Fibroblast of lung (primary cell): ENCODE measurements around the gene CDS2. TPM values are rescaled to one million over a fixed set of nuclear protein-coding genes. Genes with fewer than 3 reads are reported as not detected.
"Not testable (repeated sequence)": the region's sequence is repeated elsewhere in the genome, so short reads cannot be mapped to it uniquely, and the experiment has no call there.

ENCODE experiments used
- DNase-seq, 2 donors: peaks; one replicate each; pipeline versions ENCODE4 v3.0.0 to v3.0.0-alpha.2; 2010; ENCODE audit warnings: low read depth in 2 of 2
- H2AFZ ChIP-seq: 2 replicates; pipeline ENCODE4 v1.5.1; 2012; ENCODE audit warnings: low read length, control low read depth, inconsistent platforms
- H3K27ac ChIP-seq: 2 replicates; pipeline ENCODE4 v1.5.1; 2011; ENCODE audit warnings: low read length, control low read depth; ENCODE audit not compliant: insufficient read depth
- H3K27me3 ChIP-seq: 2 replicates; pipeline ENCODE4 v1.5.1; 2011; ENCODE audit warnings: mild to moderate bottlenecking, low read length; ENCODE audit not compliant: control insufficient read depth, insufficient read depth
- H3K36me3 ChIP-seq: 2 replicates; pipeline ENCODE4 v1.5.1; 2011; ENCODE audit warnings: low read length; ENCODE audit not compliant: control insufficient read depth, insufficient read depth
- H3K4me1 ChIP-seq: 2 replicates; pipeline ENCODE4 v1.5.1; 2011; ENCODE audit warnings: low read length; ENCODE audit not compliant: control insufficient read depth, insufficient read depth; ENCODE audit errors: extremely low read depth
- H3K4me2 ChIP-seq: 2 replicates; pipeline ENCODE4 v1.5.1; 2011; ENCODE audit warnings: low read length, control low read depth; ENCODE audit not compliant: insufficient read depth; ENCODE audit errors: extremely low read depth
- H3K4me3 ChIP-seq, 4 experiments: fragments of 200-600 bp in 1 of 4; sonication (generic) in 1 of 4; replicated peaks in 1 of 4; 2 replicates each; pipeline ENCODE4 v1.5.1; 2011 to 2016; ENCODE audit warnings: low read length in 4 of 4, low read depth in 3 of 4, mild to moderate bottlenecking in 3 of 4, control low read depth in 2 of 4, inconsistent platforms in 1 of 4, mixed read lengths in 1 of 4; ENCODE audit not compliant: insufficient read depth in 1 of 4; ENCODE audit errors: control extremely low read depth in 1 of 4
- H3K79me2 ChIP-seq: 2 replicates; pipeline ENCODE4 v1.5.1; 2012; ENCODE audit warnings: mild to moderate bottlenecking, low read length, inconsistent platforms; ENCODE audit not compliant: control insufficient read depth, insufficient read depth
- H3K9ac ChIP-seq: 2 replicates; pipeline ENCODE4 v1.5.1; 2011; ENCODE audit warnings: mild to moderate bottlenecking, low read length, control low read depth; ENCODE audit not compliant: insufficient read depth
- H3K9me3 ChIP-seq: 2 replicates; pipeline ENCODE4 v1.5.1; 2012; ENCODE audit warnings: low read depth, low read length; ENCODE audit not compliant: control insufficient read depth, insufficient read depth
- H4K20me1 ChIP-seq: 2 replicates; pipeline ENCODE4 v1.5.1; 2011; ENCODE audit warnings: low read length; ENCODE audit not compliant: control insufficient read depth, insufficient read depth; ENCODE audit errors: extremely low read depth
- EZH2 ChIP-seq: IDR thresholded peaks from 2 replicates; pipeline ENCODE4 v1.5.1; 2012; ENCODE audit warnings: low read length, control low read depth, mild to moderate bottlenecking; ENCODE audit errors: missing control alignments
- polyA plus RNA-seq, 2 donors: library from polyadenylated mRNA; depleted of rRNA in 1 of 2; stranded (reverse) in 1 of 2; unstranded in 1 of 2; fragments of >200 nt; gene quantifications; 2 replicates each; pipeline ENCODE4 v1.2.1, GENCODE V29; 2011 to 2012; ENCODE audit warnings: missing spikeins in 1 of 2
- total RNA-seq: library from RNA; depleted of rRNA; stranded (reverse); fragments of >200 nt; gene quantifications from 2 replicates; pipeline ENCODE4 v1.2.1, GENCODE V29; 2014
- TF ChIP-seq, protein P1 (sequence below), 2 donors: IDR thresholded peaks in 1 of 2; conservative IDR thresholded peaks in 1 of 2; 1 replicate in 1 of 2; 2 replicates in 1 of 2; pipeline ENCODE4 v1.5.1; 2011 to 2012; ENCODE audit warnings: low read length in 2 of 2, control low read depth in 1 of 2, inconsistent platforms in 1 of 2, low read depth in 1 of 2, mild to moderate bottlenecking in 1 of 2

CDS2 gene
- total and polyA plus RNA-seq, 2 donors (not counting 1 experiment from before 2014, with no cell fraction given), result 32.7 to 59.7 TPM

DNA sequence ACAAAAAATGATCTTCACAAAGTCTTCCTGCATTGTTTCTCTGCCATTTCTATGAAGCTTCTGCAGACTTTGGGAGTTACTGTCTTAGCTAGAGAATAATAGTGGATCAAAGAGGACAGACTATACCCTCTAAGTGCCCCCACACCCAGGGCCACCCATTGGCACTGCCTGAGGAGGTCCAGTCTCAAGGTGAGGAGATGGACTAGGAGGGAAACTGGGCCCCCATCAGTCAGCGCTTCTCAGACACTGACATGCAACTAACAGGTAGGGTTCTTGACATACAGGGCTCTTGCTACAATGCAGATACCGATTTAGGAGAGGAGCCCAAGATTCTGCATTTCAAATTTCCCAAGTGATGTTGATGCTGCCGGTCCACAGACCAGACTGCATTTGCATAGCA, 31.4 kb upstream of the CDS2 start:
- no peak overlapping the region for H3K4me2 ChIP-seq
- no peak for TF ChIP-seq EZH2
- TF ChIP-seq, protein P1, sequence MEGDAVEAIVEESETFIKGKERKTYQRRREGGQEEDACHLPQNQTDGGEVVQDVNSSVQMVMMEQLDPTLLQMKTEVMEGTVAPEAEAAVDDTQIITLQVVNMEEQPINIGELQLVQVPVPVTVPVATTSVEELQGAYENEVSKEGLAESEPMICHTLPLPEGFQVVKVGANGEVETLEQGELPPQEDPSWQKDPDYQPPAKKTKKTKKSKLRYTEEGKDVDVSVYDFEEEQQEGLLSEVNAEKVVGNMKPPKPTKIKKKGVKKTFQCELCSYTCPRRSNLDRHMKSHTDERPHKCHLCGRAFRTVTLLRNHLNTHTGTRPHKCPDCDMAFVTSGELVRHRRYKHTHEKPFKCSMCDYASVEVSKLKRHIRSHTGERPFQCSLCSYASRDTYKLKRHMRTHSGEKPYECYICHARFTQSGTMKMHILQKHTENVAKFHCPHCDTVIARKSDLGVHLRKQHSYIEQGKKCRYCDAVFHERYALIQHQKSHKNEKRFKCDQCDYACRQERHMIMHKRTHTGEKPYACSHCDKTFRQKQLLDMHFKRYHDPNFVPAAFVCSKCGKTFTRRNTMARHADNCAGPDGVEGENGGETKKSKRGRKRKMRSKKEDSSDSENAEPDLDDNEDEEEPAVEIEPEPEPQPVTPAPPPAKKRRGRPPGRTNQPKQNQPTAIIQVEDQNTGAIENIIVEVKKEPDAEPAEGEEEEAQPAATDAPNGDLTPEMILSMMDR (conservative IDR thresholded peaks at IDR 0.05 in 1 of 2, IDR thresholded peaks at IDR 0.05 in 1 of 2; ENCODE audit: low read depth in 1 of 2, low read length in 2 of 2), result no peak
- no peak for DNase-seq
- no peak overlapping the region for H3K4me3 ChIP-seq
- no peaks in the 10 kb centered on the region for H3K79me2 ChIP-seq
- H3K9ac ChIP-seq, result no peak overlapping the region
- H3K36me3 ChIP-seq, result peaks cover 6% of the 10 kb centered on the region
- H3K27me3 ChIP-seq, result no peaks in the 10 kb centered on the region
- H3K27ac ChIP-seq, result no peak overlapping the region
- H4K20me1 ChIP-seq, result no peaks in the 10 kb centered on the region
- H2AFZ ChIP-seq, result no peak overlapping the region
- no peaks in the 10 kb centered on the region for H3K4me1 ChIP-seq
- no peaks in the 10 kb centered on the region for H3K9me3 ChIP-seq

DNA sequence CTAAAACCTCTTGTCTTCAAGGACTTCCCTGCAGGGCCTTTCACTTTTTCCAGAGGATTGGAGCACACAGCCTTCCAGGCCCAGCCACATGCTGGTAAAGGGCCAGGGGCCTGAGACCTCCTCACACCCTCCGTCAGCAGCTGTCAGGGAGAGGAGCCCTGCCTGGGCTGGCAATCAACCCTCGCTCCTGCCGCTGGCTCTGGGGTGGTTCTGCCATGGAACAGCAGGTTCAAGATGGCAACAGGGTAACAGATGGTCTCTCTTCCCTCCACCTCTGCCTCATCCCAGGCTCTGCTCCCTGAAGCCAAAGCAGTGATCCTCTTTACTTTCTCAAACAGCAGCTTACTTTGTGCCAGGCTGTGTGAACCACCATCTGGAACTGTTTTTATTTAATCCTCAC, 30.9 kb upstream of the CDS2 start:
- TF ChIP-seq, protein P1 (conservative IDR thresholded peaks at IDR 0.05 in 1 of 2, IDR thresholded peaks at IDR 0.05 in 1 of 2; ENCODE audit: low read depth in 1 of 2, low read length in 2 of 2), result no peak
- TF ChIP-seq EZH2, result no peak
- no peak overlapping the region for H2AFZ ChIP-seq
- H3K79me2 ChIP-seq, result no peaks in the 10 kb centered on the region
- H3K4me1 ChIP-seq, result no peaks in the 10 kb centered on the region
- H3K4me3 ChIP-seq, result no peak overlapping the region
- H3K9me3 ChIP-seq, result no peaks in the 10 kb centered on the region
- no peak overlapping the region for H3K27ac ChIP-seq
- no peak overlapping the region for H3K4me2 ChIP-seq
- DNase-seq, result no peak
- no peaks in the 10 kb centered on the region for H3K27me3 ChIP-seq
- H4K20me1 ChIP-seq, result no peaks in the 10 kb centered on the region
- H3K36me3 ChIP-seq, result peaks cover 6% of the 10 kb centered on the region
- H3K9ac ChIP-seq, result no peak overlapping the region

DNA sequence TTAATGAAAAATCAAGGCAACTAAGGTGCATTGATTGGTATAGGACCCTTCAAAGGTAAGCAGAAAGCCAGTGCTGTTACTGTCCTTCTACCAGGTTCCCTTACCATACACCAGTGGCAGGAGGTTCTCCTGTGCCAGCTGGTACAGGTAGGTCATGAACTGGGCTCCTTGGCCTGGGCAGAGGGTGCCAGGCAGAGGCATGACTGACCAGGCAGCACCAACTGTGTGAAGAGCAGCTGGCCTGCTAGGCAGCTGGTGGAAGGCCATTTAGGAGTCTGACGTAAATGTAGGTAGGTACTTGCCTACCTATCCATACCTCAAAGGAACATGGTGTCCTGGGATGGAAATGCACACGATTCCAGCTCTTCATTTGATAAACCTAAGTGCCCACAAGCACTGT, 30.3 kb upstream of the CDS2 start:
- no peak for DNase-seq
- Histone ChIP-seq H4K20me1 (no peaks in the 10 kb centered on the region), H3K9ac (no peak overlapping the region)

DNA sequence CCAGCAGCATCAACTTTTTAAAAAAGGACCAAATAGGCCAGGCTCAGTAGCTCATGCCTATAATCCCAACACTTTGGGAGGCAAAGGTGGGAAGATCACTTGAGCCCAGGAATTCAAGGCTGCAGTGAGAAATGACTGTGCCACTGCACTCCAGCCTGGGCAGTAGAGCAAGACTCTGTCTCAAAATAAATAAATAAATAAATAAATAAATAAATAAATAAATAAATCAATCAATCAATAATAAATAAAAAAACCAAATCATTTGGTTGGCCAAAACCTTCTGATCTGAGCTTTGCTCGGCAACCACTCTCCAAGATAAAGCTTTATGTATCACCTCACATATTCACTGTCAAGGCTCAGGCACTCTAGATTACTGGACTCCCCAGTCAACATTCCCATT, 27.8 kb upstream of the CDS2 start:
- not testable (repeated sequence) for H3K27me3 ChIP-seq, H3K79me2 ChIP-seq, H4K20me1 ChIP-seq, H3K9me3 ChIP-seq, H3K9ac ChIP-seq, H3K36me3 ChIP-seq, H3K4me1 ChIP-seq, H3K4me3 ChIP-seq, H2AFZ ChIP-seq, DNase-seq, H3K27ac ChIP-seq, H3K4me2 ChIP-seq

More for the DNA sequence above, 30.3 kb upstream of the CDS2 start:
- Histone ChIP-seq H2AFZ (no peak overlapping the region), H3K4me3 (no peak overlapping the region), H3K79me2 (no peaks in the 10 kb centered on the region), H3K9me3 (no peaks in the 10 kb centered on the region), H3K4me1 (no peaks in the 10 kb centered on the region), H3K36me3 (peaks cover 6% of the 10 kb centered on the region), H3K4me2 (no peak overlapping the region), H3K27me3 (no peaks in the 10 kb centered on the region), H3K27ac (no peak overlapping the region)
- TF ChIP-seq, protein P1 (conservative IDR thresholded peaks at IDR 0.05 in 1 of 2, IDR thresholded peaks at IDR 0.05 in 1 of 2; ENCODE audit: low read depth in 1 of 2, low read length in 2 of 2), result no peak
- no peak for TF ChIP-seq EZH2

DNA sequence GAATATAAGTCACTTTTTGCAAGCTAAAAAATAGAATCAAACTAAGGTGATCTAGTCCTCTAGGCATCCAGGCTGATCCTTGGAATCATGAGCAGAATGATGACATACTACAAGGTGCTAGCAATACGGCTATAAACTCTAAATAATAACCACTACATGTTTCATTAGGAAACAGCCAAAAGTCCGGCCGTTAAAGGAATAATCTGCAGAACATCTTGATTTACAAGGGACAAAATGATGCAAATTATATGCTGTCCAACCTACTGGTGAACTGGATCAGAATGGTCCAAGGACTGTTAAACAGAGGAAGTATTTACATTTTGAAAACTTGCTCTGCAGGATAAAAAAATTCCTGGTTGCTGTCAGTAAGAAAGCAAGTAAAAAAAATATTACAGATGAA, 26.9 kb upstream of the CDS2 start:
- not testable (repeated sequence) for H3K9ac ChIP-seq, H3K4me1 ChIP-seq, H3K27me3 ChIP-seq, H2AFZ ChIP-seq, H4K20me1 ChIP-seq, DNase-seq, H3K79me2 ChIP-seq, H3K36me3 ChIP-seq, H3K9me3 ChIP-seq, H3K4me2 ChIP-seq, H3K4me3 ChIP-seq, H3K27ac ChIP-seq
